Activated CD4-positive, alpha-beta T cell treated with anti-CD3 and anti-CD28 coated beads, Interleukin-2, amount 50 U/mL, for 16 hours (primary cell): ENCODE data around the gene UACA.
"Not testable (repeated sequence)": the region's sequence is repeated elsewhere in the genome, so short reads cannot be mapped to it uniquely, and the experiment has no call there.

ENCODE experiments used
- DNase-seq: peaks from one replicate; pipeline ENCODE4 v3.0.0-alpha.2; 2020

Gene UACA

GRCh38 chr15:70703096-70703878, 60.1 kb downstream of the UACA start:
- no peak for DNase-seq

DNA sequence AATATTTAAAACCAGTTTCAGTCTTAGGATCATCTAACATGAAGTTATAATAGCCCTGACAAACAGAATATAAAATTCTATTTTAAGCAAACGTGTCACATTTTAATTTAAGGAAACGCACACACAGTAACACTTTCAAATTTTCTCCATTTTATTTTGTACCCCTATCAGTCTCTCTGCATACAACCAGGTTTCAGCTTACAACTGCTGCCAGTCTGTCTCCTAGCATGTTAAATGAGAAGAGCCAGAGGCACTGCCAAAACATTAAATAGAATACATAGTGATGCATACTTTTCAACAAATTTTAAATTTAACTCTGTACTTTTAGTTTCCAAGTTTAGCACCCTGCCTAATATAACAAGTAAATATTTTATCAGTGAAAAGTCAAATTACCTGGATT, 60.8 kb downstream of the UACA start:
- no peak for DNase-seq

DNA sequence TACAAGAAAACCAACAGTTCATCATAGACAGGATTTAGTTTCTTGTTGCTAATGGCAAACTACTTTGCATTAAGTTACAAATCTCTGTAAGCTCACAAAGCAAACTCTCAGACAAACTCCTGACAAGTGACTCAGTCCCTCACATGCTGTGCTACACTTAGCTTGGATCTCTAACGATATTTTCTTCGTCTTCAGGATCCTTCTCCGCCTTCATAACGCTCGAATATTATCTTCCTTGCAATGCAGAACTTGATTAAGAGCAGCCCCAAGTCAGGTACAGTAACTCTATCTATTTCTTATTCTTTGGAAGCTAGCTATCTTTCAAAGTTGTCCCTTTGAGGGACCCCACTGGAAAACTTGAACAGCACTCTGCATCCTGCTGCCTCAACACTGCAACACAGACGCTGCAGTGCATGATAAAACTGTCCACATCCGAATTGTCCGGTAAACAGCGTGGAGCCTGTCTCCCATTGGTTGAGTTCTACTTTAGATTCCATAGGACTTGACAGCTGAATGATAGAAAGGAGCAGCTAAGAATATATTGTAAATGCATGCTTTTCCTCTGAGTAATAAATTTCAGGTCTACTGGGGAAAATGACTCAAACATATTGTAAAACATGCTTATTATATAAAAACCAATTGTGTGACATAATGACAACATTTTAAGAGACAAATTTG, 61.3 kb downstream of the UACA start:
- no peak for DNase-seq

DNA sequence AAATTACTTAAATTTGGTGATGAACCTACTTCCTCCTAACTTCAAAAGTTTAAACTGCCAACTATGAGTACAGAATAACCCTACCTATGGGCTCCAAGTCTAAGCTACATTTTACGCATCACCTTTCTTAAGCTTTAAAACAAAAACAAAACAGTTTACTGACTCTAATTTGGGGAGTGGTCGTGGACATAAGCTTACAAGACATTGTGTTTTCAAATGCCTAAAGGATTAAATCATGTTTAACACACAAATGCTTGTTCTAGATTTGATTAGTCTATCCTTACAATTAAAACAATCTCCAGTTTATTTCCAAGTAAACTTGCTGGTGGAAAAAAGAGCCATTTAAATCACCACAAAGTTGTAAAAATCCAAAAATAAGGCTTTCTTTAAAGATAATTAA, 62.2 kb downstream of the UACA start:
- no peak for DNase-seq

GRCh38 chr15:70699890-70700289, 63.5 kb downstream of the UACA start:
- DNase-seq: no peak

DNA sequence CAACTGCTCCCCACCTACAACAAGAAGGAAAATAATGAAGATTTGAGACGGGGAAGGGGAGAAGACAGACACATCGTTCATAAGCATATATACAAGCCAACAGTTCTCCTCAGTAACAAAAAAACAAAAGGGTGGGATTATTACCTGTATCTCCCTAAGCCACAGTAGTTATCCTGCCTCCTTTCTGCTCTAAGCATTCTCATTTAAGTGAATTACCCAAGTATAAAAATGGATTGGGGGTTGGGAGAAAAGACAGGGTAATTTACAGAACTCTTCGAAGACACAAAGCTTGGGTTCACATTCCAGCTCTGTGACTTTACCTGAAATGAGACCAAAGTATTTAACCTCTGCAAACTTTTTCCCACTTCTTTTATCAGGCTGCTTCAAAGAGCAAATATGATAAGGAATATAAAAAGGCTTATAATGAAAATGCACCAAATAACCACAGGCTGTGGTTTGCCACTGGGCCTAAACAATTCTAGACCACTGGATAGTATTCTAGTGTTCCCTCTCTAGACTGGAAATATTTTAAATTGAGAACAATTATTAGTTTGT, 64.4 kb downstream of the UACA start:
- DNase-seq: no peak

DNA sequence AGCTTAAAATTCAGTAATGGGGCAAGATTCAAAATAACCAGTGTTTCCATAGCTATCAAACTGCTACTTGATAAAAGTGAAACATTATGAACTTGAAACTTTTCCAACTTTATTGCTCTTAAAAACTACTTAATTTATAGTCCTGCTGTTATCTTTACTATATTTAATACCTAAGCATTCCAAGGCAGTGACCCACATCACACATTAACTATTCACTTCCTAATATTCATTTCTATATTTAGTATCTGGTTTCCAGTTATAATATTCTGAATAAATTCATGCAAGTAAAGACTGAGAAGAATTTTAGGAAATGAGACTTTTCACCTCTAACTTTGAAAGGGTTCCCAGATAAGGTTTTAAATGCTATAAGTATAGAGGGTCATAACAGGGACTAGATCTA, 64.9 kb downstream of the UACA start:
- no peak for DNase-seq

DNA sequence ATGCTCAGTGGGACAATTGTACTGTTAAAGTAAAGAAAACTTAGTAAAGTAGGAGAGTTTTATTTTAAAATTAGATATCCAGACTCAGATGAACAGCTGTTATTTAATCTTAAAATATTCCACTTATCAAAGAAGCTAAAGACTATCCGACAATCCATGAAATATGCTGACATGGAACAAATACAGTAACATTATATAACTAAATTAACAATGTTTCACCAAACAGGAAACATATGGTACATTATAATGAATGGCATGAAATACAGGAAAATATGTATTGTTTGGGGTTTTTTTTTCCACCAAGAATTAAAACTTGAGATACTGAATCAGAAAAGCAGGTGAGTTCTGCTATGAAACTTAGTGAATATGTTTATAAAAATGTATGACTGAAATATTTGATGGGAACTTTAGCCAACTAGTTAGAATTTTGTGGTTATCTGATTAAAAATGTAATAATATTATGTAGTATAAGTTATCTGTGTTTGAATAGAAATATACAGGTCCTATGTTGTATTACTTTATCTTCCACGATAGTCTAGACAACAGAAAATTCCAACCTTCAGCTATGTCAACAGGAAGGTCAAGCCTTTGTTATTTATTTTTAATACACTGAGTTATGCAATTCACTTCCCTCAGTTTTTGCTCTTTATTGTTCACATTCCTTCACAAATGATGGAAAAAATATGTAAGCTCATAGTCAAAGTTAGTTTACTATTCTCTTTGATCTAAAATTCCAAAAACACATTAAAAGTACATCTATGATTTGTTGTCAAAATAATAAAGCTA, 72.7 kb downstream of the UACA start:
- no peak for DNase-seq

DNA sequence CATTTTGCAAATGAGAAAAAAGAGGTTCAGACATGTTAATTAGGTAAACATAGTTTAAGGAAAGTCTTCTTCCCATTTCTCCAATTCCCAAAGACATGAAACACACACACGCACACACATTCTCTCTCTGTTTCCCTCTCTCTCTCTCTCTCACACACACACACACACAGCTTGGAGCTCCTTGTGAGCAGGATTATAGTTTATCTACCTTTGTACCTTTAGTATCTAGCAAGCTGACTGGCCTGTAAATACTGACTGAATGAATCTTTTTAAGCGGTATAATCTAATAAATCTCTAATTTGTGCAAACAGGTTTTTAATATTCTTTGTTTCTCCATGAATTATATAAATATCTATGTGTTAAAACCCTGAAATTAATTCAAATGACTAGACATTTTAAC, 73.3 kb downstream of the UACA start:
- DNase-seq: no peak

GRCh38 chr15:70687482-70687881, 75.9 kb downstream of the UACA start:
- no peak for DNase-seq

DNA sequence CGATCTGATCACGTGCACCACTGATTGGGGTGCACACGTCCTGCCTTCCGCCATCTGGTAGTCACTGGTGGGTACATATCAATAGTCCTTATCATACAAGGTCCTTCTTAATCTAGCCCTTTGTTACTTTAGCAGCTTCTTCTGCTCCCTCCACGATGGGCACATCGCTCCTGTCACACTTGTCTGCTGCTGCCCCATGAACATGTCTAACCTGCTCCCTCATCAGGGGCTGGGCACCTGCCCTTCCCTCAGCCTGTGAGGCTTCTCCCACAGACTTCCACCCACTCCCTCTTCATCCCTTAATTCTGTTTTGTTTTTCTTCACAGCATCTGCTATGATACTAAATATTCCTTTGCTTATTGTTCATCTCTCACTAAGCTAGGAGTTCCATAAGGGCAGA, 82.5 kb downstream of the UACA start:
- DNase-seq: no peak

GRCh38 chr15:70679919-70680231, 83.5 kb downstream of the UACA start:
- no peak for DNase-seq

- DNase-seq: peak; percentile 63
Observed at GRCh38 chr15:70672081-70672480, 91.3 kb downstream of the UACA start.

GRCh38 chr15:70670680-70671079, 92.7 kb downstream of the UACA start:
- DNase-seq: no peak

DNA sequence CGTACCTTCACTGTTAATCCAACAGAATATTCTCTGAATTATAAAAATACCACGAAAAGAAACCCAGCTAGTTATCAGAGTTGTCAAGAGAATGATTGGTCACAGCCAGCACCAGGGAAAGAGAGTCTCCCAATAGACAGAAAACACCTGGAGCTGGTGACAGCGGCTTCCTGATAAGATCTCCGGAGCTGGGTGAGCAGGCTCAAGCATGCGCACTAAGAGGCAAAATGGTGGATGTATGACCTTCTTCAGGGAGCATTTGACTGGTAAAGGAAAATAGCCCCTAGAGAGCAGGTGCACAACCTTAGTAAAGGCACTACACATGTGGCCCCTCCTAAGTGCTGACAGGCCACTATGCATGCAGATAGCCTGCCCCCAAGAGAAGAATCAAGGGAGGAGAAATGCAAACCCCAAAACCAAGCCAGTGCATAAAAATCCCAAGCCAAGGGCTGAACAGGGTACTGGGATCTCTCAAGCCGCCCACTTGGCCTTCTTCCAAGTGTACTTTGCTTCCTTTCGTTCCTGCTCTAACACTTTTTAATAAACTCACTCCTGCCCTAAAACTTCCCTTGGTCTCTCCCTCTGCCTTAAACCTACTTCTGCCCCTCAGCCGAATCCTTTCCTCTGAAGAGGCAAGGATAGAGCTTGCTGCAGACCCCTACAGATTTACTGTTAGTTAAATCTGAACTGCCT, 93.2 kb downstream of the UACA start:
- DNase-seq: no peak

DNA sequence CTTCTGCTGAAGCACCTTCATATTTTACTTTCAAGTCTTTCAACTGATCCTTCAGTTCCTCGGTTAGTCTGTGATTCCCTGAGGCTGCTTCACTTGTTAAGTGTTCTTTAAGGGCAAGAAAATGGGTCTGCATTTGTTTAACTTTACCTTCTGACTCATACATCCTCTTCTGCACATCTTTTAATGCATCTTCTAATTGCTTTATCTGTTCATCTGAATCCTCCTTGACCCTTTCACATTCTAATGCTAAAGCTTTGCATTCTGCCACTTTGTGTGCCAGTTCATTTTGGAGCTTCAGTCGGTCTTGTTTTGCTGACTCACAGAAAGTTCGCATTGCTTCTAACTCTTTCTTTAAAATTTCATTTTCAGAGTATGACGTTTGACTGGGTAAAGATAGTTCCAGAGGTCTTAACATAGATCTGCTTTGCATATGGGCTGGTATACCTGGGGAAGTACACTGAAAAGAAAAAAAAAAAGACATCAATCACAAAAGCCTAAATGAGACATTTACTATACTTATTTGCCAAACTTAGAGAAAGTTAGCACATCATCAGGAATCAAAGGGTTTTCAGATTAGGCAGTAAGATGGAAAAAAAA, 94.3 kb downstream of the UACA start:
- no peak for DNase-seq

DNA sequence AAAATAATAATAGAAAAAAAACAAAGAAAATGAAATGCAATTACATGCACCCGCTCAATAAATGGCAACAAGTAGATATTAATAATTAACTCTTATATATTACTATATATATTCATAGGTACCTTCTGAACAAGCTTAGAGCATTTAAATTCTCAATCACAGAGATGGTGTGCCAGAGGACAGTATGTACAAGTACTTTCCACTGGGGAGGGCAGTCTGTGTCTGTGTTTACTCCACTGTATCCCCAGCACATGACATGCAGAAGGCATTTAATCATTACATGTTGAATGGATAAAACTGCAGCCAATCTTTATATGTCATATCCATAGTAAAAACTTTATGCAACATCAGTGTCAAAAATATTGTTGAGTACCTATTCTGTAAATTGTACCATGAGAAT, 97.8 kb downstream of the UACA start:
- no peak for DNase-seq

DNA sequence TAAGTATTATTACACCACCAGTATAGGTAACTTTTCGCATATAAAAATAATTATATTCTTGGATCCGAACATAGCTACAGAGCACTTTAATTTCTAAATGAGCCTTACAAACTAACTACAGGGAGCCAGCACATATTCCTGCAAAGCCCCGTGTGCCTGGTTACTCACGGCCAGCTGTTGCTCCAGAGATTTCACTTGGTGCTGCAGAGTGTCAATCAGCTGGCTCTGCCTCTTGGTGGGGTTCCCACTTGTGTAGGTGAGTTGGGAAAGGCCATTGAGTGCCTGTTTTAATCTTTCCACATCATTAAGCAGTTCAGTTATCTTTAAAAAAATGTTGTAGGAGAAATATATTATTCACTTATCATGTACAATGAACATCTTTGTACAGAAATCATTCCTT, 98.9 kb downstream of the UACA start:
- DNase-seq: no peak

GRCh38 chr15:70663069-70663468, 100.3 kb downstream of the UACA start:
- not testable (repeated sequence) for DNase-seq

- DNase-seq: no peak
Observed at GRCh38 chr15:70659662-70660061, 103.7 kb downstream of the UACA start.

- no peak for DNase-seq
Observed at GRCh38 chr15:70658641-70659040, 104.7 kb downstream of the UACA start.

DNA sequence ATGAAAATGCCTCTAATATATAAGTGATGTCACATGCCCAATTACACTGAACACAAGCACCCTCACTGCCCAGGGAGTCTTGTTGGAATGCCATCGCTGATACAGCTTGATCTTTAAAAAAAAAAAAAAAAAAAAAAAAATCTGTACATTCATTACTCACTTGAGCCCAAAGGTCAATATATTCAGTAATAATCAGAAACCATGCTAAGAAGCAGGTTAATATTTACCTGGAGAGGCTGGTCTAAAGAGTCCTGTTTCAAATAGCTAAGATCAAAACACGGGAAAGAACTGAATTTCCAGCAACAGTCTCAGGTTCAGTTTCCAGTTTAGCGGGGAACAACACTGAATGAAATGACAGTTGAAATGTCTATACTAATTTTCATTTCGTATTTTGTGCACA, 109.9 kb downstream of the UACA start:
- no peak for DNase-seq

DNA sequence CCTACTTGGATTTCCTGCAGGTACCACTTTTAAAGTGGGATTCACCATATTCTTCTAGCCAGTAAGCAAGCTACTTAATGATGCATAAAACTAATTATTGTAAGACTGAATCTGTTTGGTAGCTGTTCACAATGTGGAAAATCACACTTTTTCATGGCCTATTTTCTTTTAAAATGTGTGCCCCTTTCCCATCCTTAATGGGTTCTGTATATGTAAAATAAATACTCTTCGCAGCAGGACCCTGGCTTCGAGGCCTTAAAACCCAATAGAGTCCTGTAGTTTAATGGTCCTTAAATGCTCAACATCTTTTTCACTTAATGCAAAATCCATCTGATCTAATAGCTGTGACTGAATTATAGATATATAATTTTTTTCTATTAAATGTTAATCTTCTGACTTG, 111.0 kb downstream of the UACA start:
- DNase-seq: no peak
